ENCODE data around the gene KCNK17. TPM values are rescaled to one million over a fixed set of nuclear protein-coding genes. Genes with fewer than 3 reads are reported as not detected.

KCNK17 gene
- polyA plus RNA-seq, 1 donor from 2014 or later: not detected

- Mint-ChIP-seq H3K27ac (no peak overlapping the region), H3K36me3 (no peaks in the 10 kb centered on the region), H3K27me3 (peaks cover 7% of the 10 kb centered on the region), H3K4me3 (no peak overlapping the region), H3K4me1 (no peaks in the 10 kb centered on the region), H3K9me3 (peaks cover 0 to 4% (median 2%) of the 10 kb centered on the region in 3 donors)
Measured at GRCh38 chr6:39254999-39255535, 59.2 kb downstream of the KCNK17 start.

DNA sequence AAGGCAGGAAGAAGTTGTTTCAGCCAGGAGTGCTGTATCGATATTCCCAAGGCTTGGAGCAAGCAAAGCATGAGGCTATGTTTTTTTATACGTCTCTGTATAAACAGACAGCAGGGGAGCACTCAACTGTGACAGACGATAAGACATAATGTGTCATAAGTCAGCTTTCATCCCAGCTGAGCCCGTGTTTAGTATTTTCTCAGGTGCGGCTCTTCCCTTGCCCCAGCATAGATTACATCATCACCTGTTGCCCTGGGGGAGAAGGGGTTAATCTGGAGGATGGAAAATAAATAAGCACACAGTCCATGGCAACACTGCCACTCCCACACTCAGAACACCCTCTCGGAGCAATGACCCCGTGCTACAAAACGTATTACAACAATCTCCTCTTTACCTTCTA lies 62.8 kb downstream of the KCNK17 start:
- Mint-ChIP-seq H3K4me3 (no peak overlapping the region), H3K36me3 (no peaks in the 10 kb centered on the region), H3K27me3 (peaks cover 2% of the 10 kb centered on the region), H3K9me3 (peaks cover 0 to 4% (median 0%) of the 10 kb centered on the region in 3 donors), H3K4me1 (peaks cover 0 to 3% (median 0%) of the 10 kb centered on the region in 3 donors), H3K27ac (no peak overlapping the region)

DNA sequence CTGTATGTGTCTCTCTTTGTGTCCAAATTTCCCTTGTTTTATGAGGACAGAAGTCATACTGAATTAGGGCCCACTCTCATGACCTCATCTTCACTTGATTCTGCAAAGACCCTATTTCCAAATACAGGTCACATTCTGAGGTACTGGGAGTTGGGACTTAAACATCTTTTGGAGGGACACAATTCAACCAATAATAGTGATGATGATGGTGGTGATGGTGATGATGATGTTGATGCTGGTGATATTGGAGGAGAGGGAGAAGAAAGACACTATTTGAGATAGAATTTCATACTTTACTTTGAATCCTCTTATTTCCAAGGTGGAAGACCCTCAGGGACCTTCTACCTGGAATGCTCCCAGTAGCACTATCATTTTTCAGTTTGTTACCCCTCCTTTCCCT lies 63.7 kb downstream of the KCNK17 start:
- Mint-ChIP-seq H3K27ac (no peak overlapping the region), H3K9me3 (peaks cover 0 to 4% (median 0%) of the 10 kb centered on the region in 3 donors), H3K4me1 (peaks cover 0 to 3% (median 0%) of the 10 kb centered on the region in 3 donors), H3K4me3 (no peak overlapping the region), H3K27me3 (no peaks in the 10 kb centered on the region), H3K36me3 (no peaks in the 10 kb centered on the region)

DNA sequence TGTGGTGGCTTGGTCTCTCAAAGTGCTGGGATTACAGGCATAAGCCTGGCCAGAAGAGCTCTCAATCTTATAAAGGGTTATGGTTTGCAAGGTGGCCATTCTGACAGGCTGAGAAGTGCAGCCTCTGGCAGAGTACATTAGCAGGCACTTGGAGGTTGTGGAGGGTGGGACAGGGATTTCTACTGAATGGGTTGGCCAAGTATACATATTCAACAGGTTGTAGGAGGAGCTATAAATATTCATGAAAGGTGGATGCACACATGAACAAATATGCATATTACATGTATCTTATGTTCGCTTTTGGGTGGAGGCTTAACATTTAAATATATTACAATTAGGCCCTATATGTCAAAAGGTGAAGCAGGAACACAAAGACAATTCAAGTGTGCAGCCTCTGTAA lies 64.9 kb downstream of the KCNK17 start:
- Mint-ChIP-seq H3K4me3 (no peak overlapping the region), H3K36me3 (no peaks in the 10 kb centered on the region), H3K4me1 (peaks cover 0 to 3% (median 0%) of the 10 kb centered on the region in 3 donors), H3K27me3 (no peaks in the 10 kb centered on the region), H3K9me3 (peaks cover 0 to 4% (median 0%) of the 10 kb centered on the region in 3 donors), H3K27ac (no peak overlapping the region)

Other genes with a start within 250 kb of the KCNK17 start
- gene SAYSD1, start 199.2 kb downstream of the KCNK17 start, polyA plus RNA-seq: 16.1 TPM
- gene KCNK5, start 84.9 kb downstream of the KCNK17 start, polyA plus RNA-seq: not detected
- not detected for gene KCNK16, start 8.3 kb upstream of the KCNK17 start, polyA plus RNA-seq

Data from IgD-negative memory B cell (primary cell).